HepG2 (cell line): ENCODE results near the gene ZNF84. TPM values are rescaled to one million over a fixed set of nuclear protein-coding genes. Genes with fewer than 3 reads are reported as not detected.

Experiments
- ATF3 ChIP-seq: sonication (generic); formaldehyde crosslinking; IDR thresholded peaks from 2 replicates; pipeline ENCODE4 v1.4.0; 2020; ENCODE audit warnings: missing genetic modification reagents
- BORCS8-MEF2B ChIP-seq: sonication (generic); formaldehyde crosslinking; IDR thresholded peaks from 2 replicates; pipeline ENCODE4 v1.8.0; 2022; ENCODE audit warnings: mild to moderate bottlenecking, missing genetic modification reagents
- CBX1 ChIP-seq: IDR thresholded peaks from one replicate; pipeline ENCODE4 v1.6.1; 2016; ENCODE audit warnings: antibody characterized with exemption, low read depth
- DR1 ChIP-seq: sonication (generic); formaldehyde crosslinking; IDR thresholded peaks from 2 replicates; pipeline ENCODE4 v1.8.0; 2021; ENCODE audit warnings: mild to moderate bottlenecking, missing genetic modification reagents, inconsistent platforms
- HNRNPK ChIP-seq: fragments of 200-400 bp; formaldehyde crosslinking; IDR thresholded peaks from 2 replicates; pipeline ENCODE4 v1.6.1; 2018; ENCODE audit warnings: low read length, low read depth, moderate library complexity, mild to moderate bottlenecking; ENCODE audit not compliant: poor library complexity, severe bottlenecking
- JUN ChIP-seq: sonication (generic); formaldehyde crosslinking; IDR thresholded peaks from 2 replicates; pipeline ENCODE4 v1.4.0; 2020; ENCODE audit warnings: mild to moderate bottlenecking, missing genetic modification reagents
- MIER2 ChIP-seq: IDR thresholded peaks from 2 replicates; pipeline ENCODE4 v1.6.1; 2016; ENCODE audit warnings: missing biosample characterization, missing genetic modification reagents
- NBN ChIP-seq: fragments of 450-650 bp; conservative IDR thresholded peaks from 2 replicates; pipeline ENCODE4 v1.6.1; 2017
- PRDM4 ChIP-seq: sonication (generic); formaldehyde crosslinking; IDR thresholded peaks from 2 replicates; pipeline ENCODE4 v1.9.0; 2021; ENCODE audit warnings: missing genetic modification reagents, borderline replicate concordance
- RBM22 ChIP-seq: fragments of 200-400 bp; formaldehyde crosslinking; optimal IDR thresholded peaks from 2 replicates; pipeline ENCODE3; 2017; ENCODE audit warnings: mild to moderate bottlenecking, low read length, moderate library complexity
- SAP130 ChIP-seq: IDR thresholded peaks from 2 replicates; pipeline ENCODE4 v1.6.1; 2016; ENCODE audit warnings: low read depth
- SMYD3 ChIP-seq: sonication (generic); formaldehyde crosslinking; IDR thresholded peaks from 2 replicates; pipeline ENCODE4 v1.8.1; 2023; ENCODE audit warnings: mild to moderate bottlenecking, missing genetic modification reagents
- SNAPC2 ChIP-seq: sonication (generic); formaldehyde crosslinking; IDR thresholded peaks from 2 replicates; pipeline ENCODE4 v1.8.1; 2022; ENCODE audit warnings: mild to moderate bottlenecking, missing genetic modification reagents
- TP53 ChIP-seq: sonication (generic); formaldehyde crosslinking; conservative IDR thresholded peaks from 2 replicates; pipeline ENCODE4 v1.4.0; 2020; ENCODE audit warnings: missing genetic modification reagents
- ZNF224 ChIP-seq: sonication (generic); formaldehyde crosslinking; IDR thresholded peaks from 2 replicates; pipeline ENCODE4 v1.5.0; 2020; ENCODE audit warnings: mild to moderate bottlenecking, missing genetic modification reagents
- ZNF253 ChIP-seq: sonication (generic); formaldehyde crosslinking; IDR thresholded peaks from 2 replicates; pipeline ENCODE4 v1.8.0; 2022; ENCODE audit warnings: mild to moderate bottlenecking, missing genetic modification reagents, borderline replicate concordance
- ZNF260 ChIP-seq: sonication (generic); formaldehyde crosslinking; IDR thresholded peaks from 2 replicates; pipeline ENCODE4 v1.4.0; 2020; ENCODE audit warnings: missing genetic modification reagents, low read depth, mild to moderate bottlenecking, borderline replicate concordance
- ZNF597 ChIP-seq: sonication (generic); formaldehyde crosslinking; IDR thresholded peaks from 2 replicates; pipeline ENCODE4 v1.5.0; 2020; ENCODE audit warnings: missing genetic modification reagents
- ZNF644 ChIP-seq: IDR thresholded peaks from 2 replicates; pipeline ENCODE4 v1.6.1; 2016; ENCODE audit warnings: low read depth
- ZNF703 ChIP-seq: sonication (generic); formaldehyde crosslinking; IDR thresholded peaks from 2 replicates; pipeline ENCODE4 v1.5.1; 2020; ENCODE audit warnings: missing genetic modification reagents, mild to moderate bottlenecking, moderate library complexity, borderline replicate concordance
- ZSCAN30 ChIP-seq: sonication (generic); formaldehyde crosslinking; IDR thresholded peaks from 2 replicates; pipeline ENCODE4 v1.5.0; 2020; ENCODE audit warnings: mild to moderate bottlenecking, missing genetic modification reagents
- polyA plus RNA-seq, 8 experiments: library from polyadenylated mRNA; depleted of rRNA in 3 of 8; stranded (reverse) in 7 of 8; unstranded in 1 of 8; fragments of >200 nt; fragmentation: Illumina TruSeq in 4 of 8; extraction: Trizol in 4 of 8; gene quantifications; 2 replicates each; pipeline versions ENCODE4 v1.2.1 to v1.2.3, GENCODE V29; 2011 to 2016; ENCODE audit warnings: low read depth in 4 of 8, missing spikeins in 1 of 8, mixed read lengths in 1 of 8; ENCODE audit not compliant: insufficient read depth in 1 of 8
- total RNA-seq, 5 experiments: library from RNA; depleted of rRNA; stranded (reverse); fragments of >200 nt; fragmentation: Illumina TruSeq; extraction: Trizol; gene quantifications; 2 replicates each; pipeline ENCODE4 v1.2.3, GENCODE V29; 2016; ENCODE audit warnings: low read depth in 1 of 5
- TF ChIP-seq, protein P1 (sequence below): fragments of 450-650 bp; IDR thresholded peaks from 2 replicates; pipeline ENCODE4 v1.6.1; 2016
- TF ChIP-seq, protein P2 (sequence below): sonication (generic); formaldehyde crosslinking; IDR thresholded peaks from 2 replicates; pipeline ENCODE4 v1.8.1; 2023; ENCODE audit warnings: mild to moderate bottlenecking, moderate library complexity, missing genetic modification reagents
- TF ChIP-seq, protein P3 (sequence below): sonication (generic); formaldehyde crosslinking; conservative IDR thresholded peaks from 2 replicates; pipeline ENCODE4 v1.4.0; 2020; ENCODE audit warnings: missing genetic modification reagents

The ZNF84 gene
- total and polyA plus RNA-seq, 2 of the 13 experiments (the other 11 are each of a cell fraction or from before 2014, with no cell fraction given) = 15.5 to 21.8 TPM

GRCh38 chr12:133080026-133080367 lies 42.7 kb downstream of the ZNF84 start (continued):
- TF ChIP-seq ATF3 (CRISPR knock-in tag) = no peak
- no peak for TF ChIP-seq CBX1
- no peak for TF ChIP-seq ZNF224 (CRISPR knock-in tag)
- no peak for TF ChIP-seq RBM22
- no peak for TF ChIP-seq SNAPC2 (CRISPR knock-in tag)
- 0 out of 2 replicates have a peak, but pooled peaks have one; percentile 28 for TF ChIP-seq TP53 (CRISPR knock-in tag)
- TF ChIP-seq ZNF597 (CRISPR knock-in tag) = no peak
- no peak for TF ChIP-seq BORCS8-MEF2B (CRISPR knock-in tag)
- TF ChIP-seq JUN = no peak
- no peak for TF ChIP-seq ZNF253
- TF ChIP-seq NBN = no peak
- peak; percentile 47; the same call in 1 of the 2 replicates for TF ChIP-seq DR1 (CRISPR knock-in tag)
- TF ChIP-seq, protein P1, sequence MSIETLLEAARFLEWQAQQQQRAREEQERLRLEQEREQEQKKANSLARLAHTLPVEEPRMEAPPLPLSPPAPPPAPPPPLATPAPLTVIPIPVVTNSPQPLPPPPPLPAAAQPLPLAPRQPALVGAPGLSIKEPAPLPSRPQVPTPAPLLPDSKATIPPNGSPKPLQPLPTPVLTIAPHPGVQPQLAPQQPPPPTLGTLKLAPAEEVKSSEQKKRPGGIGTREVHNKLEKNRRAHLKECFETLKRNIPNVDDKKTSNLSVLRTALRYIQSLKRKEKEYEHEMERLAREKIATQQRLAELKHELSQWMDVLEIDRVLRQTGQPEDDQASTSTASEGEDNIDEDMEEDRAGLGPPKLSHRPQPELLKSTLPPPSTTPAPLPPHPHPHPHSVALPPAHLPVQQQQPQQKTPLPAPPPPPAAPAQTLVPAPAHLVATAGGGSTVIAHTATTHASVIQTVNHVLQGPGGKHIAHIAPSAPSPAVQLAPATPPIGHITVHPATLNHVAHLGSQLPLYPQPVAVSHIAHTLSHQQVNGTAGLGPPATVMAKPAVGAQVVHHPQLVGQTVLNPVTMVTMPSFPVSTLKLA = peak; percentile 54
- no peak for TF ChIP-seq HNRNPK
- no peak for TF ChIP-seq ZNF260 (CRISPR knock-in tag)
- TF ChIP-seq SMYD3 (CRISPR knock-in tag) = no peak
- no peak for TF ChIP-seq MIER2 (CRISPR knock-in tag)
- TF ChIP-seq, protein P2, sequence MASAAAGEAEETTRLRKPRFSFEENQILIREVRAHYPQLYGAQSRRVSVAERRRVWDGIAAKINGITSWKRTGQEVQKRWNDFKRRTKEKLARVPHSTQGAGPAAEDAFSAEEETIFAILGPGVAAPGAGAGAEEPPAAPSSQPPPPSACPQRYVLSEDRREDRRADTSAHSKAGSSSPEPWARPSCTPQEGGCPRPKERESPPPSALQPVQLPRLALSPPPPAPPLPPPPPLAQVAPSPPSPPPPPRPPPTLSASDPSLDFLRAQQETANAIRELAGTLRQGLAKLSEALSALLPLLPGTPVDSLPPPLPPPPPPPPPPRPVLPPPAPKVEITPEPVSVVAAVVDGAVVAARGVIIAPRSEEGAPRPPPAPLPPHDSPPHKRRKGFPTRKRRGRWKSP (CRISPR knock-in tag) = peak; percentile 50; the same call in 1 of the 2 replicates
- peak; percentile 94 for TF ChIP-seq SAP130
- TF ChIP-seq ZSCAN30 (CRISPR knock-in tag) = no peak
- no peak for TF ChIP-seq ZNF644 (CRISPR knock-in tag)
- TF ChIP-seq ZNF703 (CRISPR knock-in tag) = no peak
- no peak for TF ChIP-seq PRDM4 (CRISPR knock-in tag)
- TF ChIP-seq, protein P3, sequence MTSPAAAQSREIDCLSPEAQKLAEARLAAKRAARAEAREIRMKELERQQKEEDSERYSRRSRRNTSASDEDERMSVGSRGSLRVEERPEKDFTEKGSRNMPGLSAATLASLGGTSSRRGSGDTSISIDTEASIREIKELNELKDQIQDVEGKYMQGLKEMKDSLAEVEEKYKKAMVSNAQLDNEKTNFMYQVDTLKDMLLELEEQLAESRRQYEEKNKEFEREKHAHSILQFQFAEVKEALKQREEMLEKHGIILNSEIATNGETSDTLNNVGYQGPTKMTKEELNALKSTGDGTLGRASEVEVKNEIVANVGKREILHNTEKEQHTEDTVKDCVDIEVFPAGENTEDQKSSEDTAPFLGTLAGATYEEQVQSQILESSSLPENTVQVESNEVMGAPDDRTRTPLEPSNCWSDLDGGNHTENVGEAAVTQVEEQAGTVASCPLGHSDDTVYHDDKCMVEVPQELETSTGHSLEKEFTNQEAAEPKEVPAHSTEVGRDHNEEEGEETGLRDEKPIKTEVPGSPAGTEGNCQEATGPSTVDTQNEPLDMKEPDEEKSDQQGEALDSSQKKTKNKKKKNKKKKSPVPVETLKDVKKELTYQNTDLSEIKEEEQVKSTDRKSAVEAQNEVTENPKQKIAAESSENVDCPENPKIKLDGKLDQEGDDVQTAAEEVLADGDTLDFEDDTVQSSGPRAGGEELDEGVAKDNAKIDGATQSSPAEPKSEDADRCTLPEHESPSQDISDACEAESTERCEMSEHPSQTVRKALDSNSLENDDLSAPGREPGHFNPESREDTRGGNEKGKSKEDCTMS = no peak
